SK-N-MC (cell line): ENCODE measurements around the gene GLOD4.

Experiments used
- DNase-seq: peaks from one replicate; pipeline ENCODE4 v3.0.0-alpha.2; 2011; ENCODE audit warnings: low read depth, low spot score
- H3K27ac ChIP-seq: fragments of 200-600 bp; sonication (generic); 2 replicates; pipeline ENCODE4 v1.5.1; 2016; ENCODE audit warnings: mixed run types
- H3K36me3 ChIP-seq: fragments of 200-600 bp; sonication (generic); 2 replicates; pipeline ENCODE4 v1.6.1; 2017; ENCODE audit warnings: antibody characterized with exemption, low read length, mixed read lengths; ENCODE audit not compliant: insufficient read depth
- H3K4me3 ChIP-seq: fragments of 200-600 bp; sonication (generic); 2 replicates; pipeline ENCODE4 v1.5.1; 2016
- H3K9ac ChIP-seq: fragments of 200-600 bp; sonication (generic); 2 replicates; pipeline ENCODE4 v1.8.0; 2017; ENCODE audit warnings: mixed run types, mixed read lengths; ENCODE audit not compliant: insufficient read length
- H3K9me3 ChIP-seq: fragments of 200-600 bp; sonication (generic); 2 replicates; pipeline ENCODE4 v1.6.1; 2017; ENCODE audit warnings: low read depth, mild to moderate bottlenecking, antibody characterized with exemption, low read length, moderate library complexity, mixed read lengths
- EZH2 ChIP-seq: fragments of 200-600 bp; sonication (generic); IDR thresholded peaks from one replicate; pipeline ENCODE4 v1.6.1; 2017; ENCODE audit warnings: antibody characterized with exemption
- FOXP2 ChIP-seq: optimal IDR thresholded peaks from 2 replicates; pipeline ENCODE3; 2011; ENCODE audit warnings: mild to moderate bottlenecking, moderate library complexity; ENCODE audit not compliant: insufficient read depth; ENCODE audit errors: extremely low read length, control extremely low read depth
- POLR2AphosphoS5 ChIP-seq: IDR thresholded peaks from 2 replicates; pipeline ENCODE4 v1.6.1; 2012; ENCODE audit warnings: mild to moderate bottlenecking, low read depth, low read length, borderline replicate concordance

GLOD4 gene

DNA sequence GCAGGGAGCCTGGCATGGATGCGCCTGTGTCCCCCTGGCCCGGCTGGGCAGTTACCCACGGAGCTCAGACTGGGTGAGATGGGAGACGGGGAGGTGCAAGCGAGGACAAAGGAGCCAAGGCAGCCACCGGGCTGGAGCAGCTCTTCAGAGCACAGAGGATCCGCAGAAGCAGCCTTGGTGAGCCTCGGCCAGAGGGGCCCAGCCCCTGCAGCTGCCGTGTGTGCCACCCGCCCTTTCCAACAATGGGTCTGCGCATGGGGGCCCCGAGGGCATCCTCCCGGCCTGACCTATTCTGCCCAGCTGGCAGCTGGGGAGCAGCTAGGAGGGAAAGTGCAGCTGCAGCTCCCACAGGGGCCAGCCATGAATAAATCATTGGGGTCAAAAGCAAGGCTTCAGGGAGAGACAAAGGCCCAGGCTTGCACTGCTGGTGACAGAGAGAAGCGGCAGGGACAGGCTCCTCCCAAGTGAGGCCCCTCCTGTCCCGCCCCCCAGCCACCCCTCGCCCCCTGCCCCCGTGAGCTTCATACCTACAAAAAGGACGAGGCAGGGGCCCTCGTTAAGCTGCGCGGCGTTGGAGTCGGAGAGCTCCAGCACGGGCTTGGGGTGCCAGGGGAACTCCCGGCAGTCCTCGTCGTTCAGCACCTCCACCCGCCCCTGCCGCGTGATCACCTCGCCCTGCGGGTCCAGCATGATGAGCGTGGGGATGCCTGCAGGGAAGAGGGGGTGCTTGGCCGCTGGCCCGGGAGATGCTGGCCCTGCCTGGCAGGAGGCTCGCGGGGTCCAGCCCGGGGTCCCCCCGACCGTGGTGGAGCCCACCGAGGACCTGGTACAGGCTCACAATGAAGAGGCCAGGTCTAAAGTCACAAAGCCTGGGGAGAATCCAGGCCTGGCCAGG, 22.7 kb upstream of the GLOD4 start:
- no peak for DNase-seq
- Histone ChIP-seq H3K27ac (no peak overlapping the region), H3K9me3 (no peaks in the 10 kb centered on the region), H3K4me3 (no peak overlapping the region), H3K36me3 (no peaks in the 10 kb centered on the region), H3K9ac (no peak overlapping the region)
- TF ChIP-seq EZH2, result no peak
- no peak for TF ChIP-seq FOXP2

GRCh38 chr17:802901-803881, 21.1 kb upstream of the GLOD4 start:
- no peak overlapping the region for H3K4me3 ChIP-seq
- H3K36me3 ChIP-seq, result no peaks in the 10 kb centered on the region
- H3K9ac ChIP-seq, result no peak overlapping the region
- H3K9me3 ChIP-seq, result no peaks in the 10 kb centered on the region
- TF ChIP-seq POLR2AphosphoS5 (no peak), EZH2 (no peak), FOXP2 (no peak)
- no peak overlapping the region for H3K27ac ChIP-seq
- no peak for DNase-seq

DNA sequence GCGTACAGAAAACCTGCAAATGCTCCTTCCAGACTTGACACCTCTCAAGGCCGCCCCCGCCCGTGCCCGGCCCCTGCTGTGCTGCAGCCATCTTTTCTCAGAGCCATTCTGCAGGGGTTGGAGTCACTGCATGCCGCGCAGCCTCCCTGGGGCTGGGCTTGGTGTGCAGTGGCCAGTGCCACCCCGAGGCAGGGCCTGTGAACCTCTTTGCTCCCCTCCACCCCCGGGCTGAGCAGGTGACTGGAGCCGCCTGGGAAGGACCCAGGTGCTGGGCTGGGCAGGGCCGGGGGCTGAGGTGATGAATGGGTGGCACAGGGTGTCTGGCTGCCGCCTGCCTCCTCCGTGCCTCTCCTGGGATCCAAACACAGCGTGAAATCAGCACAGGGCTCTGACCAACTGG, 20.4 kb upstream of the GLOD4 start:
- DNase-seq, result no peak

DNA sequence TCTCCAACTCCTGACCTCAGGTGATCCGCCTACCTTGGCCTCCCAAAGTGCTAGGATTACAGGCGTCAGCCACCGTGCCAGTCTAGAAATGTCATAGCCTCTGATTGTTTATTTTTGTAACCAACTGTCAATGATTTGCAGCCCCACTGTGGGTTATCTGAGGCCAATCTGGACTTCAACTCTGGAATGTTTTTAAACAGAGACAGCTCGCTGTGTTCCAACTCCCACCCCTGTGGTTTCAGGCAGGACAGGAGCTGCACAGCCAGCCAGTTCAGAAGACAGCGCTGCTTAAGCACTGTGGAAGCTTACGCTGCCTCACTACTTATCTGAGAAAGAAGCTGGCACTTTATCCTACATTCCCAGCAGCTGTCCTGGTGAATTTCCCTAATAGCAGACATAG, 19.6 kb upstream of the GLOD4 start:
- no peaks in the 10 kb centered on the region for H3K36me3 ChIP-seq
- H3K9me3 ChIP-seq, result no peaks in the 10 kb centered on the region
- no peak overlapping the region for H3K9ac ChIP-seq
- no peak overlapping the region for H3K4me3 ChIP-seq
- DNase-seq, result no peak
- no peak for TF ChIP-seq EZH2
- TF ChIP-seq POLR2AphosphoS5, result no peak
- TF ChIP-seq FOXP2, result no peak
- H3K27ac ChIP-seq, result no peak overlapping the region

More for the DNA sequence above, 20.4 kb upstream of the GLOD4 start:
- Histone ChIP-seq H3K9me3 (no peaks in the 10 kb centered on the region), H3K36me3 (no peaks in the 10 kb centered on the region), H3K9ac (no peak overlapping the region), H3K4me3 (no peak overlapping the region), H3K27ac (no peak overlapping the region)
- TF ChIP-seq EZH2, result no peak
- TF ChIP-seq FOXP2, result no peak
- no peak for TF ChIP-seq POLR2AphosphoS5

- Histone ChIP-seq H3K9me3 (no peaks in the 10 kb centered on the region), H3K36me3 (no peaks in the 10 kb centered on the region), H3K27ac (no peak overlapping the region), H3K4me3 (no peak overlapping the region), H3K9ac (no peak overlapping the region)
- no peak for TF ChIP-seq POLR2AphosphoS5
- TF ChIP-seq FOXP2, result no peak
- TF ChIP-seq EZH2, result no peak
- no peak for DNase-seq
These were observed 18.6 kb upstream of the GLOD4 start for GRCh38 chr17:800446-801242.

- no peaks in the 10 kb centered on the region for H3K36me3 ChIP-seq
- no peak overlapping the region for H3K9ac ChIP-seq
- H3K27ac ChIP-seq, result no peak overlapping the region
These were observed 17.2 kb upstream of the GLOD4 start for GRCh38 chr17:799261-799660.

DNA sequence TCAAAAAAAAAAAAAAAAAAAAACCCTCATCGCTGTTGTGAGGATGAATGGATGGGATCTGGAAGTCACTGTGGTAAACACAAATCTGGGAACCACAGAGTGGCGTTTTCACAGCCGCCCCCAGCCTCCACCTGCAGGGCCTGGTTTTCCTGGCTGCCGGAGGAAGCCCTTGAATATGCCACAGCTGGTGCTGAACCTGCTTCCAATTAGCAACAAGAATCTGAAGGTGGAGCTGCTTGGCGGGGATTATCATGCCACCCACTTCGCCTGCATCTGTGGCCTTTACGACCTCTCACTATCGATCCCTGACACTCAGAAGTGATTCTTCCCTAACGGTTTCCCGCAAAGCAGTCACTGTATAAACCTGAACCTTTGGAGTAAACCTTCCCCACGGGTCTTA, 16.2 kb upstream of the GLOD4 start:
- H3K27ac ChIP-seq, result no peak overlapping the region
- H3K9ac ChIP-seq, result no peak overlapping the region
- H3K4me3 ChIP-seq, result no peak overlapping the region
- TF ChIP-seq EZH2 (no peak), FOXP2 (no peak), POLR2AphosphoS5 (no peak)
- DNase-seq, result no peak
- no peaks in the 10 kb centered on the region for H3K36me3 ChIP-seq
- H3K9me3 ChIP-seq, result no peaks in the 10 kb centered on the region

More at GRCh38 chr17:799261-799660, 17.2 kb upstream of the GLOD4 start:
- no peak for DNase-seq
- Histone ChIP-seq H3K9me3 (no peaks in the 10 kb centered on the region), H3K4me3 (no peak overlapping the region)
- TF ChIP-seq POLR2AphosphoS5 (no peak), FOXP2 (no peak), EZH2 (no peak)

- peaks cover under 1% of the 10 kb centered on the region; the same call in 1 of the 2 replicates for H3K36me3 ChIP-seq
- no peak overlapping the region for H3K9ac ChIP-seq
- H3K4me3 ChIP-seq, result no peak overlapping the region
- TF ChIP-seq FOXP2 (no peak), POLR2AphosphoS5 (no peak), EZH2 (no peak)
- H3K9me3 ChIP-seq, result no peaks in the 10 kb centered on the region
- DNase-seq, result no peak
- no peak overlapping the region for H3K27ac ChIP-seq
These were observed 15.3 kb upstream of the GLOD4 start for GRCh38 chr17:797236-797840.
